Ovary (tissue), 9 donors: ENCODE data around the gene ANO3. TPM values are rescaled to one million over a fixed set of nuclear protein-coding genes. Genes with fewer than 3 reads are reported as not detected.

Experiments
- DNase-seq, 5 donors: peaks; one replicate each; pipeline ENCODE4 v3.0.0-alpha.2; 2019 to 2020
- H3K27ac ChIP-seq, 2 donors: fragments of 200-600 bp; one replicate each; pipeline versions ENCODE4 v1.5.1 to v1.8.0; 2019 to 2022
- H3K27me3 ChIP-seq: fragments of 200-600 bp; one replicate; pipeline ENCODE4 v1.8.0; 2022
- H3K36me3 ChIP-seq: fragments of 200-600 bp; sonication (generic); one replicate; pipeline ENCODE4 v1.5.1; 2019
- H3K4me1 ChIP-seq: one replicate; pipeline ENCODE4 v1.8.1; 2013; ENCODE audit warnings: mild to moderate bottlenecking, moderate library complexity; ENCODE audit not compliant: insufficient read depth
- H3K4me3 ChIP-seq: fragments of 200-600 bp; sonication (generic); one replicate; pipeline ENCODE4 v1.5.1; 2017
- H3K9me3 ChIP-seq, 2 donors: fragments of 200-600 bp in 1 of 2; sonication (generic) in 1 of 2; one replicate each; pipeline versions ENCODE4 v1.5.1 to v1.8.1; 2013 to 2019; ENCODE audit warnings: mild to moderate bottlenecking in 1 of 2, moderate library complexity in 1 of 2
- CTCF ChIP-seq, 3 donors: fragments of 450-650 bp in 2 of 3; fragments of 200-600 bp in 1 of 3; IDR thresholded peaks; one replicate each; pipeline versions ENCODE4 v1.5.1 to v1.8.0; 2016 to 2022; ENCODE audit warnings: antibody characterized with exemption in 3 of 3, mild to moderate bottlenecking in 1 of 3
- EP300 ChIP-seq: sonication (generic); formaldehyde crosslinking; IDR thresholded peaks from one replicate; pipeline ENCODE4 v1.6.1; 2017; ENCODE audit warnings: antibody characterized with exemption
- POLR2A ChIP-seq: fragments of 450-650 bp; IDR thresholded peaks from one replicate; pipeline ENCODE4 v1.6.1; 2017; ENCODE audit warnings: antibody characterized with exemption, mild to moderate bottlenecking, moderate library complexity
- WGBS, 3 donors: extraction: QIAGEN DNeasy Blood & Tissue Kit in 1 of 3; methylation state at CpG; one replicate each; pipeline versions ENCODE4 v1.1.5 to v1.1.7; 2013 to 2017; 5-methylcytosine and 5-hydroxymethylcytosine counted together
- intact Hi-C, 4 donors: fragments of 100-400 bp; cut with DNase I; formaldehyde crosslinking; loops; one replicate each; pipeline versions ENCODE4 v1.11.0 to v1.15.1; 2022 to 2023
- polyA plus RNA-seq, 2 donors: library from polyadenylated mRNA; stranded (reverse); fragments of 200-250 nt in 1 of 2; fragments of 350-450 nt in 1 of 2; fragmentation: Illumina TruSeq in 1 of 2; extraction: RNeasy Lipid Tissue Mini Kit (QIAGEN cat#74804) in 1 of 2; gene quantifications; one replicate each; pipeline ENCODE4 v1.2.3, GENCODE V29; 2013 to 2014
- total RNA-seq, 7 donors: library from RNA; depleted of rRNA in 2 of 7; stranded (reverse); fragments of >200 nt in 2 of 7; fragmentation: NEBNext Ultra II Directional in 3 of 7; extraction: Animal tissue kit (Norgen Biotek cat#: 25700) in 3 of 7; gene quantifications; one replicate each; pipeline versions ENCODE4 v1.1.0 to v1.2.4, GENCODE V29; 2016 to 2023
- donor health status: DM: no; HTN: no; CAD: no; lungs with moderate emphysema.
- donor health status: DM: no; HTN: no; CAD: no.
- donor health status: Bipolar disorder and iron deficiency.
- donor health status: DM: yes; HTN: yes; CAD: no.
- donor health status: DM: no; HTN: no; CAD: no.
- donor health status: DM: yes; HTN: yes; CAD: no.

The ANO3 gene
- total and polyA plus RNA-seq, 9 donors = under 0.01 to 0.93 (median 0.08) TPM; not detected in 1

GRCh38 chr11:26507229-26507628, 175.3 kb downstream of the ANO3 start:
- no peak overlapping the region for H3K4me3 ChIP-seq
- H3K4me1 ChIP-seq = no peaks in the 10 kb centered on the region
- 0 to 39% (median 0%) methylated on average over 1 of the region's 1 CpG for WGBS, 3 donors
- no peaks in the 10 kb centered on the region for H3K27me3 ChIP-seq
- H3K27ac ChIP-seq = no peak overlapping the region
- no peaks in the 10 kb centered on the region for H3K36me3 ChIP-seq
- DNase-seq = no peak
- H3K9me3 ChIP-seq = no peaks in the 10 kb centered on the region
- intact Hi-C loops = no loop called here
- TF ChIP-seq CTCF (IDR thresholded peaks at IDR 0.05) (no peak), POLR2A (no peak), EP300 (no peak)

- H3K27me3 ChIP-seq = no peaks in the 10 kb centered on the region
- TF ChIP-seq CTCF (IDR thresholded peaks at IDR 0.05) (no peak), EP300 (no peak)
- H3K4me3 ChIP-seq = no peak overlapping the region
- 82 to 87% (median 86%) methylated on average over 2 of the region's 2 CpGs for WGBS, 3 donors
- no peak for DNase-seq
- H3K9me3 ChIP-seq = no peaks in the 10 kb centered on the region
- no peaks in the 10 kb centered on the region for H3K36me3 ChIP-seq
- no peak overlapping the region for H3K27ac ChIP-seq
- intact Hi-C loops = no loop called here
- no peaks in the 10 kb centered on the region for H3K4me1 ChIP-seq
Observed at GRCh38 chr11:26510164-26510563, 178.2 kb downstream of the ANO3 start.

- no peak for DNase-seq
- no peaks in the 10 kb centered on the region for H3K9me3 ChIP-seq
- intact Hi-C loops = no loop called here
- WGBS, 3 donors = 71 to 81% (median 76%) methylated on average over 2 of the region's 2 CpGs
- H3K36me3 ChIP-seq = no peaks in the 10 kb centered on the region
- H3K27me3 ChIP-seq = no peaks in the 10 kb centered on the region
- no peak for TF ChIP-seq POLR2A
- no peak for TF ChIP-seq CTCF (IDR thresholded peaks at IDR 0.05)
- no peak overlapping the region for H3K4me3 ChIP-seq
- H3K4me1 ChIP-seq = no peaks in the 10 kb centered on the region
- no peak overlapping the region for H3K27ac ChIP-seq
Observed at GRCh38 chr11:26510756-26511155, 178.8 kb downstream of the ANO3 start.

DNA sequence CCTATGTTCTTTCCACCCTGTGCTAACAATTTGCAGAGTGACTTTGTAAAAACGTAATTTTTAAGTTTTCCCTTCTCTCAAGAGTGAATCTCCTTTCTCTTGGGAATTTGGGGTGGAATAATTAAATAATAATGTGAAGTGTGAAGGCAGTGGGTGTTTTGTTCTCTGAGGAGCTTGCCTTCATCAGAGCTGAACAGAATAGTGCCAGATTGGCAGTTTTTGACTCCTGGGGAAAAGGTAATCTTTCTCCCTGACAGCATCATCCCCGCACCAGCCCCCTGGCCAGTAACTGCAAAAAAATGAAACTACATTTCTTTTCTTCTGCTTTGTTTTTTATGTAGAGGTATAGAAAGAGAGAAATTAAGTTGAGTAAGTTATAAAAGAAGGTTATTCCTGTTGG, 180.3 kb downstream of the ANO3 start:
- 69 to 77% (median 76%) methylated on average over 2 of the region's 2 CpGs for WGBS, 3 donors

More for the DNA sequence above, 180.3 kb downstream of the ANO3 start:
- no peaks in the 10 kb centered on the region for H3K9me3 ChIP-seq
- H3K27ac ChIP-seq = no peak overlapping the region
- no peak for DNase-seq
- H3K36me3 ChIP-seq = no peaks in the 10 kb centered on the region
- no peaks in the 10 kb centered on the region for H3K4me1 ChIP-seq
- H3K4me3 ChIP-seq = no peak overlapping the region
- intact Hi-C loops = no loop called here
- TF ChIP-seq CTCF (IDR thresholded peaks at IDR 0.05) (no peak), POLR2A (no peak), EP300 (no peak)
- H3K27me3 ChIP-seq = no peaks in the 10 kb centered on the region
